ENCODE results near the gene RASSF7. TPM values are rescaled to one million over a fixed set of nuclear protein-coding genes. Genes with fewer than 3 reads are reported as not detected.
A peak's percentile ranks its signal among the peaks of the same experiment; 100 is the strongest.

RASSF7 gene
- total and polyA plus RNA-seq, 10 of the 15 experiments (the other 5 are each of a cell fraction or from before 2014, with no cell fraction given): 0.39 to 29.7 (median 13.2) TPM

DNA sequence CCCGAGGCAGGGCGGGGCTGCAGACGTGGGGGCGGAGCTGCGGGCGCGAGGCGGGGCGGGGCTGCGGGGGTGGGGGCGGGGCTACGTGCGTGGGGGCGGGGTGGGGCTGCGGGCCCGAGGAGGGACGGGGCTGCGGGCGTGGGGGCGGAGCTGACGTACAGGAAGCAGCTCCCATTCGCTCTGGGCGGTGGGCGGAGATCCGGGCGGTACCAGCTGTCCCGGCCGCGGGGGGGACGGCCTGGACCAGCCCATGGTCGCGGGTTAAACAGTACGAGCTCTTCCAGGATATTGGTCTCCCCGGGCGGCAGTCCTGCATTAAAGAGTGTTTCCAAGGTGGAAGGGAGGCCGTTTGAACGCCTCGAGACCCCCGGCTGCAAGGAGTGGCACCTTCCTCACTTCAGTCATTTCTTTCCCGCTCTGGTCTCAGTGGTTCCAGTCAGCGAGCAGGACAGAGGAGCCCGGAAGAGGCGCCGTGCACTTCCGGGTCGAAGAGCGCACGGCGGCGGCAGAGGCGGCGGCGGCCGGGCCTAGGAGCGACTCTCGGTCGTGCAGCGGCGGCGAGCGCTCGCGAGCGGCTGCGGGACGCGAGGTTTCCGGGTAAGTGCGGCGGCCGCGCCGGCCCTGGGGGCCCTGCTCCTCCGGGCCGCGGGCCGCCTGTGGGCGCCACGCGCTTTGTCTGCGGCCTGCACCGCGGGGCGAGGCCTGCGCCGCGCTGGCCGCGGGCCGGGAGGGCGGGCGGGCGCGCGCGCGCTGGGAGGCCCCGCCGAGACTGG, 15.4 kb downstream of the RASSF7 start, which contains the start of gene PHRF1 (continued):
- TF ChIP-seq, protein P1, sequence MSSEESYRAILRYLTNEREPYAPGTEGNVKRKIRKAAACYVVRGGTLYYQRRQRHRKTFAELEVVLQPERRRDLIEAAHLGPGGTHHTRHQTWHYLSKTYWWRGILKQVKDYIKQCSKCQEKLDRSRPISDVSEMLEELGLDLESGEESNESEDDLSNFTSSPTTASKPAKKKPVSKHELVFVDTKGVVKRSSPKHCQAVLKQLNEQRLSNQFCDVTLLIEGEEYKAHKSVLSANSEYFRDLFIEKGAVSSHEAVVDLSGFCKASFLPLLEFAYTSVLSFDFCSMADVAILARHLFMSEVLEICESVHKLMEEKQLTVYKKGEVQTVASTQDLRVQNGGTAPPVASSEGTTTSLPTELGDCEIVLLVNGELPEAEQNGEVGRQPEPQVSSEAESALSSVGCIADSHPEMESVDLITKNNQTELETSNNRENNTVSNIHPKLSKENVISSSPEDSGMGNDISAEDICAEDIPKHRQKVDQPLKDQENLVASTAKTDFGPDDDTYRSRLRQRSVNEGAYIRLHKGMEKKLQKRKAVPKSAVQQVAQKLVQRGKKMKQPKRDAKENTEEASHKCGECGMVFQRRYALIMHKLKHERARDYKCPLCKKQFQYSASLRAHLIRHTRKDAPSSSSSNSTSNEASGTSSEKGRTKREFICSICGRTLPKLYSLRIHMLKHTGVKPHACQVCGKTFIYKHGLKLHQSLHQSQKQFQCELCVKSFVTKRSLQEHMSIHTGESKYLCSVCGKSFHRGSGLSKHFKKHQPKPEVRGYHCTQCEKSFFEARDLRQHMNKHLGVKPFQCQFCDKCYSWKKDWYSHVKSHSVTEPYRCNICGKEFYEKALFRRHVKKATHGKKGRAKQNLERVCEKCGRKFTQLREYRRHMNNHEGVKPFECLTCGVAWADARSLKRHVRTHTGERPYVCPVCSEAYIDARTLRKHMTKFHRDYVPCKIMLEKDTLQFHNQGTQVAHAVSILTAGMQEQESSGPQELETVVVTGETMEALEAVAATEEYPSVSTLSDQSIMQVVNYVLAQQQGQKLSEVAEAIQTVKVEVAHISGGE (CRISPR knock-in tag; IDR thresholded peaks at IDR 0.05): peak; percentile 62
- TF ChIP-seq PML (IDR thresholded peaks at IDR 0.05; ENCODE audit: low read length): no peak
- TF ChIP-seq, protein P2, sequence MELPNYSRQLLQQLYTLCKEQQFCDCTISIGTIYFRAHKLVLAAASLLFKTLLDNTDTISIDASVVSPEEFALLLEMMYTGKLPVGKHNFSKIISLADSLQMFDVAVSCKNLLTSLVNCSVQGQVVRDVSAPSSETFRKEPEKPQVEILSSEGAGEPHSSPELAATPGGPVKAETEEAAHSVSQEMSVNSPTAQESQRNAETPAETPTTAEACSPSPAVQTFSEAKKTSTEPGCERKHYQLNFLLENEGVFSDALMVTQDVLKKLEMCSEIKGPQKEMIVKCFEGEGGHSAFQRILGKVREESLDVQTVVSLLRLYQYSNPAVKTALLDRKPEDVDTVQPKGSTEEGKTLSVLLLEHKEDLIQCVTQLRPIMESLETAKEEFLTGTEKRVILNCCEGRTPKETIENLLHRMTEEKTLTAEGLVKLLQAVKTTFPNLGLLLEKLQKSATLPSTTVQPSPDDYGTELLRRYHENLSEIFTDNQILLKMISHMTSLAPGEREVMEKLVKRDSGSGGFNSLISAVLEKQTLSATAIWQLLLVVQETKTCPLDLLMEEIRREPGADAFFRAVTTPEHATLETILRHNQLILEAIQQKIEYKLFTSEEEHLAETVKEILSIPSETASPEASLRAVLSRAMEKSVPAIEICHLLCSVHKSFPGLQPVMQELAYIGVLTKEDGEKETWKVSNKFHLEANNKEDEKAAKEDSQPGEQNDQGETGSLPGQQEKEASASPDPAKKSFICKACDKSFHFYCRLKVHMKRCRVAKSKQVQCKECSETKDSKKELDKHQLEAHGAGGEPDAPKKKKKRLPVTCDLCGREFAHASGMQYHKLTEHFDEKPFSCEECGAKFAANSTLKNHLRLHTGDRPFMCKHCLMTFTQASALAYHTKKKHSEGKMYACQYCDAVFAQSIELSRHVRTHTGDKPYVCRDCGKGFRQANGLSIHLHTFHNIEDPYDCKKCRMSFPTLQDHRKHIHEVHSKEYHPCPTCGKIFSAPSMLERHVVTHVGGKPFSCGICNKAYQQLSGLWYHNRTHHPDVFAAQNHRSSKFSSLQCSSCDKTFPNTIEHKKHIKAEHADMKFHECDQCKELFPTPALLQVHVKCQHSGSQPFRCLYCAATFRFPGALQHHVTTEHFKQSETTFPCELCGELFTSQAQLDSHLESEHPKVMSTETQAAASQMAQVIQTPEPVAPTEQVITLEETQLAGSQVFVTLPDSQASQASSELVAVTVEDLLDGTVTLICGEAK (IDR thresholded peaks at IDR 0.05; ENCODE audit: borderline replicate concordance): peak; percentile 96
- peak; percentile 44; the same call in 1 of the 2 replicates for TF ChIP-seq ZSCAN29 (IDR thresholded peaks at IDR 0.05)
- peak; percentile 44 for TF ChIP-seq SMAD1 (IDR thresholded peaks at IDR 0.05; ENCODE audit: low read depth, partially characterized antibody)
- TF ChIP-seq NR2C2 (IDR thresholded peaks at IDR 0.05; ENCODE audit: borderline replicate concordance, control insufficient read depth, insufficient read length, low read depth): peak; percentile 51
- TF ChIP-seq, protein P3, sequence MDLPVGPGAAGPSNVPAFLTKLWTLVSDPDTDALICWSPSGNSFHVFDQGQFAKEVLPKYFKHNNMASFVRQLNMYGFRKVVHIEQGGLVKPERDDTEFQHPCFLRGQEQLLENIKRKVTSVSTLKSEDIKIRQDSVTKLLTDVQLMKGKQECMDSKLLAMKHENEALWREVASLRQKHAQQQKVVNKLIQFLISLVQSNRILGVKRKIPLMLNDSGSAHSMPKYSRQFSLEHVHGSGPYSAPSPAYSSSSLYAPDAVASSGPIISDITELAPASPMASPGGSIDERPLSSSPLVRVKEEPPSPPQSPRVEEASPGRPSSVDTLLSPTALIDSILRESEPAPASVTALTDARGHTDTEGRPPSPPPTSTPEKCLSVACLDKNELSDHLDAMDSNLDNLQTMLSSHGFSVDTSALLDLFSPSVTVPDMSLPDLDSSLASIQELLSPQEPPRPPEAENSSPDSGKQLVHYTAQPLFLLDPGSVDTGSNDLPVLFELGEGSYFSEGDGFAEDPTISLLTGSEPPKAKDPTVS (IDR thresholded peaks at IDR 0.05; ENCODE audit: low read depth, low read length): 0 out of 2 replicates have a peak, but pooled peaks have one; percentile 29

All from GM12878 (cell line).